CD4-positive, alpha-beta T cell treated with Interleukin-12 subunit alpha and Interleukin-12 subunit beta, for 1 hour (primary cell): ENCODE data around the gene COL26A1.
"Not testable (repeated sequence)": the region's sequence is repeated elsewhere in the genome, so short reads cannot be mapped to it uniquely, and the experiment has no call there.

Experiments
- DNase-seq: peaks from one replicate; pipeline ENCODE4 v3.0.0-alpha.2; 2020

Gene COL26A1

DNA sequence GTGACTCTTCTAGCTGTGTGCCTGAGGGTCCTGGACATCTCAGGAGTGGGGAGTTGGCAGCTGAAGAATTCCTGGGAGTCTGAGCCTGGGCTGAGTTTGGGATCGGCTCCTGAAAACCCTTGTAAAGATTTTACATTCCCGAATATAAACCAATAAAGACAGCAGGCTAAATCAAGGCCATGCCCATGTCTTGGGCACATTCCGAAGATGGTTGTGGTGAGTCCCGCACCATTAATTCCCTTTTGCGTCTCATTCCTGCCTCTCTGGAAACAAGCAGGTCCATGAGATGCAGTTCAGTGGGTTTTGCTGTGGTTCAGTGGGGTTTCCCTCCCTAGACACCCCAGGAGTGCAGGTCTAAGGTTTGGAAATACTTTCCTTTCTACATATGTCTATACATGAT is 90.9 kb downstream of the COL26A1 start:
- no peak for DNase-seq

DNA sequence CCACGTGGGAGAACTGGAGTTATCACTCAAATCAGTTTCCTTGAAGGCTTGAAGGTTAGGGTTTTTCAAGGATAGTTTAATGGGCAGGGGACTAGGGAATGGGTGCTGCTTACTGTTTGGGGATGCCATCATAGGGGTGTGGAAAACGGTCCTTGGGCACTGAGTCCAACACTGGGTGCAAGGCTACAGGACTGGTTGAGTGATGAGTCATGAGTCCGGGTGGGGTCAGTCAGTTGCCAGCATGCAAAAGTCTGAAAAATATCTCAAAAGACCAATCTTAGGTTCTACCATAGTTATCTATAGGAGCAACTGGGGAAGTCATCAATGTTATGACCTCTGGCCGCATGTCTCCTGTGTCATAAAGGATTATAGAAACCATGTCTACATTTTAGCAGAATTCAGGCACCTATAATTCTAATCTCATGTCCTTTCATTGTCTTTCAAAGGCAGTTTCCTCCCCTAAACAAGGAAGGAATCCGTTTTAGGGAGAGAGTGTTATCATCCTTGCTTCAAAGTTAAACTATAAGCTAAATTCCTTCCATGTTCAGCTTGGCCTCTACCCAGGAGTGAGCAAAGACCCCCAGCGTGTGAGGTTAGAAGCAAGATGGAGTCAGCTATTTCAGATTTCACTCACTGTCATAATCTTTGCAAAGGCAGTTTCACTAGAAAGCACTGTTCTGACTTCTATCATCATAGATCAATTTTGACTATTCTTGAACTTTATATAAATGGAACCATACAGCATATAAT is 94.5 kb downstream of the COL26A1 start:
- no peak for DNase-seq

DNA sequence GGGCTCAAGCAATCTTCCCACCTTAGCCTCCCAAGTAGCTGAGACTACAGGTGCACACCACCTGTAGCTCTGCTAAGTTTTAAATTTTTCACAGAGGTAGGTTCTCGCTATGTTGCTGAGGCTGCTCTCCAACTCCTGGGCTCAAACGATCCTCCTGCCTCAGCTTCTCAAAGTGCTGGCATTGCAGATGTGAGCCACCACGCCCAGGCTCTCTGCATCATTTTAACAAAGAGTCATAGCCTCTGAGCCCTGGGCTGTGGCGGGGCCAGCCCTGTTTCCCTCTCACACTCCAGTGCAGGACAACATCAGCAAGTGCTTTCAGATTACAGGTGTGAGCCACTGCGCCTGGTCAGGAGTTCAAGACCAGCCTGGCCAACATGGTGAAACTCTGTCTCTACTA is 102.5 kb downstream of the COL26A1 start:
- no peak for DNase-seq

DNA sequence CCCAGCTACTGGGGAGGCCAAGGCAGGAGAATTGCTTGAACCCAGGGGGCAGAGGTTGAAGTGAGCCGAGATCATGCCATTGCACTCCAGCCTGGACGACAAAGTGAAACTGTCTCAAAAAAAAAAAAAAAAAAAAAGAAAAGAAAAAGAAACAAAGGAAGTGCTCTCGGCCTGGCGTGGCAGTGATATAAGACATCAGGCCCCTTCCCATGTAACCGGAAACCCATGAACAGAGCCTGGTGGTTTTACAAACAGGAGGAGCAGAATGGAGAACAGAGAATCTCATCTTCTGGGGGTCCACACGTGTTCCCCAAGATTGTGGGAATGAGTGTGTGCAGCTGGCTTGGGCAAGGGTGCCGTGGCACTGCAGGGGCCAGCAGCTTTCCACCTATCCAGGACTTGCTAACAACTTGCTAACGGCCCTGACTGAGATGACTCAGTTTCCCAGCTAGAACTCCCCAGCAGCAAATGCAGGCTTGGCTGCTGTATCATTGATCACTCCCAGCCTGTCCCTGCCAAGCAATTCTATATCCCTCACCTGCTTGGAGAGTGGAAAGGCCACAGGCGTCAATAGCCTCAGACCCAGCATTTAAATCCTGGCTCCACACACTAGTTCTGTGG is 103.0 kb downstream of the COL26A1 start:
- no peak for DNase-seq

DNA sequence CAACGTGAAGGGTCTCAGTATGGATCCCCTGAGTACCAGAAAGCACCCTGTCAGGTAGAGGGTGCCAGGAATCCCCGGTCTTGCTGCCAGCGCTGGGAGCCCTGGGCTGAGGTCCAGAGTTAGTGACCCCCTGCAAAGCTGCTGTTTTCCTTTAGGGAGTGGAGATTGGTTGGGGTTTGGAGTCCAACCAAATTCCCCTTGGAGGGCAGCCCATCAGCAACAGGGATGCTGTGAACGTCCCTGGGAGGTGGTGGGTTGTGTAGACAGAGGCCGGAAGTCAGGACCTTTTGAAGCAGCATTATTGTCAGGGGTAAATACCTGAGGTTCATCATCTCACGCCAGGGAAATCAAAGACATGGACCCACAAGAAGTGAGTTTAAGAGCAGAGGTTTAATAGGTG is 104.2 kb downstream of the COL26A1 start:
- no peak for DNase-seq

DNA sequence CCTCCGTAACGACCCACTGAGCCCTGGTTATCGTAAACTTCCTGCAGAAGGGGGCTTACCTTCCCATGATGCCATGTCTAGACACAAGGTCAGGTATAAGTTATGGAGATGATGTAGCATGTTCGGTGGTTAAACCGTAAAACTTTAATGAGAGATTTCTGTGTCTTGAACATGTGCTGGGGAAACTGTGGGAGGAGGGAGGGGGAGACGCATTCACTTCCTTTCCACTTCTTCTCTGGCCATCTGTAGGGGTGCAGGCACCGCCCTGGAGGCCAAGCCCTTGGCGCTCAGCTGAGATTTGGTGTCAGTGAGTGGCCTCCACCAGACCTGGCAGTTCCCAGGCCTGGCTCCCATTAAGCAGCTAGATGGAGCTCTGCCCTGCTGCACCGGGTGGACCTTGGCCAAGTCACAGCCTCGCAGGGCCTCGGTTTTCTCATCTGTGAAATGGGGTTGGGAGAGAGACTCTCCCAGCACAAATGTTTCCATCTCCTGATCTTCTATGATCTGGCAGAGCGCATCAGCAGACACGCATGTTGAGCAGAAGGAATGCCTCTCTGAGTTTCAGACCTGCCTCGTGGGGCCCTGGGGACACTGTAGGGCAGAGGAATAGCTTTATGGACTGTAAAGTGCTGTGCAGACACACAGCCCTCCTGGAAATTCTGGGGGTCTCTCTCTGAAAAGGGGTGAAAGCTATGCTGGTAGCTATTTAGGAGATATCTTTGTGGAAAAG is 106.0 kb downstream of the COL26A1 start:
- no peak for DNase-seq

DNA sequence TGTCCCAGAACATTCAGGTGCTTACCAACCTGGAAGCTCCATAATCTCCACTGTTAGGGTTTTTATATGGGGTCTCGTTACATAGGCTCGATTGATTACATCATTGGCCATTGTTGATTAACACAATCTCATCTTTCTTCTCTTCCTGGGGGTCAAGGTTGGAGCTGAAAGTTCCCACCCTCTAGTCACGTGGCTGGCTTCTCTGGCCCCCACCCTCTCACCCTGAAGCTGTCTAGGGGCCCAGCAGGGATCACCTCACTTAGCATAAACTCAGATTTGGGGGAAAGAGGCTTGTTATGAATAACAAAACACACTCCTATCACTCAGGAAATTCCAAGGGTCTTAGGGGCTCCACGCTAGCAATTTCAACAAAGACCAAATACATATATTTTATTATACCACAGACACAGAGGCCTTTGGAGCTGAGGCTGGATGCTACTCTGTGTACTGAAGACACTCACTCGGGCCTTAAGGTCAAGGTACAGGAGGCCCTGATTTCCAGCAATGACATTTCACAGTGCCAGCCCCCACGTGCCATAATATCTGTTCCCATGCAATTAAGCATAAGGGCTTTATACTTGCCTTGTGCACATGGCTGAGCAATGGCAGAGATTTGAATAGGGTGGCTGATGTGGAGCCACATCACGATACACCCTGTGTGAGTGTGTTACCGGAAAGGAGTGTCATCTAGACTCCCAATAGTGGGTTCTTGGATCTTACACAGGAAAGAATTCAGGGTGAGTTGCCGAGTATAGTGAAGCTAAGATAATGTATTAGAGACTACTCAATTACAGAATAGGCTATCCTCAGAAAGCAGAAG is 108.2 kb downstream of the COL26A1 start:
- DNase-seq: no peak

DNA sequence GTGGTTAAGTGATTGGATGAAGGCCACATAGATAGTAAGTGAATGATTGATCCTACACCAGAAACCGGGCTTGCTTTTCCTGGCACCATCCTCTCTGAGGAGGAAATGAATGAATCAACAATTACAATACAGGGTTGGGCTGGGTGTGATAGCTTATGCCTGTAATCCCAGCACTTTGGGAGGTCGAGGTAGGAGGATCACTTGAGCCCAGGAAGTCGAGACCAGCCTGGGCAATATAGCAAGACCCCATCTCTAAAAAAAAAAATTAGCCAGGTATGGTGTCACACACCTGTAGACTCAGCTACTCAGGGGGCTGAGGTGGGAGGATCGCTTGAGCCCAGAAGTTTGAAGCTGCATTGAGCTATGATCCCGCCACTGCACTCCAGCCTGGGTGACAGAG is 111.5 kb downstream of the COL26A1 start:
- no peak for DNase-seq

DNA sequence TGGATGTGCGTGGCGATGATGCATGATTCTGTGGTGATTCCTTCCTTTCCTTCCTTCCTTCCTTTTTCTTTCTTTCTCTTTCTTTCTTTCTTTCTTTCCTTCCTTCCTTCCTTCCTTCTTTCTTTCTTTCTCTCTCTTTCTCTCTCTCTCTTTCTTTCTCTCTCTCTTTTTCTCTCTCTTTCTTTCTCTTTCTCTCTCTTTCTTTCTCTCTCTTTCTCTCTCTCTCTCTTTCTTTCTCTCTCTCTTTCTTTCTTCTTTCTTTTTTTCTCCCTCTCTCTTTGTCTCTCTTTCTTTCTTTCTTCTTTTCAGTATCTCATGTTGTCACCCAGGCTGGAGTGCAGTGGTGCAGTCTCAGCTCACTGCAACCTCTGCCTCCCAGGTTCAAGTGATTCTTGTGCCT is 113.0 kb downstream of the COL26A1 start:
- DNase-seq: not testable (repeated sequence)

DNA sequence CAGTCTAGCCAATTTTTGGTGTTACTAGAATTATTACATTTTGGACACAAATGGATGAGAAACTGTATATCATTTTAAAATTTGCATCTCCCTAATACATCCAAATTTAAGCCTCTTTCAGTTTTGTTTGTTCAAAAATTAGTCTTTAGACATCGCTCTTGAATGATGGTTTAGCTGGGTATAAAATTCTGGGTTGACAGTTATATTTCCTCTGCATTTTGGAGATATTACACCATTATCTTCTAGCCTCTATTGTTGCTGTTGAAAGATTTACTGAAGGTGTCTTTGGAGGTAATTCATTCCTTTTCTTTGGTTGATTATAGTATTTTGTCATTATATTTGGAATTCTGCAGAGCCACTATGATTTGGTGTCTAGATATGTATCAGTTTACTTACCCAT is 116.5 kb downstream of the COL26A1 start:
- no peak for DNase-seq

DNA sequence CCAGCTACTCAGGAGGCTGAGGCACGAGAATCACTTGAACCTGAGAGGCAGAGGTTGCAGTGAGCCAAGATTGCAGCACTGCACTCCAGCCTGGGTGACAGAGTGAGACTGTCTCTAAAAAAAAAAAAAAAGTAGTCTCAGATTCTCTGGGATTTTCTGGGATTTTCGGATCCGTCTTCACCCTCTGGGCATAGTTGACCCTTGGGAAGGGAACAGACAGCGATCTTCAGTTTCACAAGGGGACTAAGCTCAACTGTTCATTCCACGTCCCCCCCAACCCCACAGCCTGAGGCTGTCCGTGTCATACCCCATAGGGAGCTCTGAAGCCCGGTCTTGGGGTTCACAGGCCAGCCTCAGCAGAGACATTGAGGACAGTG is 123.4 kb downstream of the COL26A1 start:
- not testable (repeated sequence) for DNase-seq

DNA sequence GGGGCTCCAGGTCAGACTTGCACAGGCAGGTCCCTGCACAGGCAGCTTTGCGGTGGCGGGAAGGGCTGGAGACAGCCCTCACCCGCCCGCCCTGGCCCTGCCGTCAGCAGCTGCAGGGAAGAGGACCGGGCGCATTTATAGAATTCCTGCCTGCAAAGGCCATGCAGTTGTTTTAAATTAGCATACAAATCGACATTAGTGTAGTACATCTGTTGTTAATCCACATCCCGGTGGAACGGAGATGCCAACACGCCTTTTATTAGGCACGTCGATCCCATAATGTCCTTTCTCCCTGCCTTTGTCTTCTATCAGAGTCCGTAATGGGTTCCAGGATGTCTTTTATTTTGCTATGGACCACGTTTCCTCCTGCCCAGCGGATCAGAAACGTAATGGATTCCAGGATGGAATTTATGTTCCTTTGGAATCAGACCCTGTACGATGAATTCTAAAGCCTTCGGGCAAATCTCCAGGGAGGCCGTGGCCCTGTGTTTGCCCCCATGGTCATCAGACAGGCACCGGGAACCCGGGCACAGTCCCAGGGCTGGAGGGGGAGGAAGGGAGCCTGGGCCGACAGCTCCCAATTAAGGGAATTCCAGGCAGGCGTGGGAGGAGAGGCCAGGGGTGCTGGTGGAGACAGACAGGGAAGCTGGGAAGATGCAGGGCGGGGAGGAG is 123.9 kb downstream of the COL26A1 start:
- no peak for DNase-seq

DNA sequence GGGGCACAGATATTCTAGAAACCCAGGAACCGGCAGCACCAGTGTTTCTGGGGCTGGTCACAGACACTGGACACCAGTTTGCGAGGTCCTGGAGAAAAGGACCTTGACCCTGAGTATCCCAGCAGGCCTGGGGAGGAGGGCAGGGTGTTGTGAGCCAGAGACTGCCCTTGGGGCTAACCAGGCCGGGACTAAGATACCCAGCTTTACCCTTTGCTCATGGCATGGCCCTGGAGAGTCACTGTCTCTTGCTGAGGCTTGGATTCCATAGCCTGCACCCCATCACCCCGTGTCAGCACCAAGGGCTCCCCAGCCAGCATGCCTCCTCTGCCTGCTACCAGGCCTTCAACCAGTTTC is 124.4 kb downstream of the COL26A1 start:
- no peak for DNase-seq

DNA sequence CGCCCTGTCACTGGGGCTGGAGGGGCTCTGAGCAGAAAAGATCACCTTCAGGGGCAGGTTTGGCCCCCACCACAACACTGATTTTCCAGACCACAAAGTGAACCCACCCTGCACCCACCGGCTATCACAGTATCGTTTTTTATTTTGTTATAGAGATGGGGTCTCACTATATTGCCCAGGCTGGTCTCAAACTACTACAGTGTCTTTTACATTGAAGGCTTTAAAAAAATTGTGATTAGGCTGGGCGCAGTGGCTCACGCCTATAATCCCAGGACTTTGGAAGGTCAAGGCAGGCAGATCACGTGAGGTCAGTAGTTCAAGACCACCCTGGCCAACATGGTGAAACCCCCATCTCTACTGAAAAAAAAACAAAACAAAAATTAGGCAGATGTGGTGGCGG is 125.1 kb downstream of the COL26A1 start:
- DNase-seq: no peak

DNA sequence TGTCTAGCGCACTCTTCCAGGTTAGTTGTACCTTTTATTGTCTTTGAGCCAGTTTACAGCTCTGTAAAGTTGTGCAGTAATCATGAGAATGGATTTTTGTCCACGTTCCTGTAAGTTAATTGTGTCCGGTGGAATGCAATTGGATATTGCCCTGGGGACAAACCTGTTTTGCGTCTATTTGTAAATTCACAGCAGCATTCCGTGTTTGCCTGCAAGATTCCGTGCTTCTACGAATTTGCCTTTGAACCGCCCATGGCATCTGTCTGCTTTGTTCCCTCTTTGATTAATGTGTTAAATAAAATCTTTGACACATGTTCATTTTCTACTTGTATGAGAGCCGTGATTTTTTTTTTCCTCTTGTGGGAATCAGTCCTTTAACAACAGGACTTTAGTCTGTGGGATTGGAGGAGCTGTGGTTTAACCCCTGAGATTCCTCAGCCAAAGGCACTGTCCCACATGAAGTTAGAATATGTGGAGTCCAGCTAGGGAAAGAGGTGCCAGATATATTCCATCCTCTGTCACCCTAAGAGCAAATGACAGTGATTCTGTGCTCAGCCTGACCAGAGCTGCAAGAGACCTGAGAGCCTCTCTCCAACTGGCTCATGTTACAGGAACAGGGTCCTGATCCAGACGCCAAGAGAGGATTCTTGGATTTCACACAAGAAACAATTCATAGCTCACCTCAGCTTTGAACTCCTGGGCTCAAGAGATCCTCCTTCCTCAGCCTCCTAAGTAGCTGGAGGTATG is 126.3 kb downstream of the COL26A1 start:
- no peak for DNase-seq

DNA sequence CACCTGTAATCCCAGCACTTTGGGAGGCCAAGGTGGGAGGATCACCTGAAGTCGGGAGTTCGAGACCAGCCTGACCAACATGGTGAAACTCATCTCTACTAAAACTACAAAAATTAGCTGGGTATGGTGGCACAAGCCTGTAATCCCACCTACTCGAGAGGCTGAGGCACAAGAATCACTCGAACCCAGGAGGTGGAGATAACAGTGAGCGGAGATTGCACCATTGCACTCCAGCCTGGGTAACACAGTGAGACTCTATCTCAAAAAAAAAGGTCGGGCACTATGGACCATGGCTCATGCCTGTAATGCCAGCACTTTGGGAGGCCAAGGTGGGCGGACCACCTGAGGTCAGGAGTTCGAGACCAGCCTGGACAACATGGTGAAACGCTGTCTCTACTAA is 127.8 kb downstream of the COL26A1 start:
- not testable (repeated sequence) for DNase-seq

DNA sequence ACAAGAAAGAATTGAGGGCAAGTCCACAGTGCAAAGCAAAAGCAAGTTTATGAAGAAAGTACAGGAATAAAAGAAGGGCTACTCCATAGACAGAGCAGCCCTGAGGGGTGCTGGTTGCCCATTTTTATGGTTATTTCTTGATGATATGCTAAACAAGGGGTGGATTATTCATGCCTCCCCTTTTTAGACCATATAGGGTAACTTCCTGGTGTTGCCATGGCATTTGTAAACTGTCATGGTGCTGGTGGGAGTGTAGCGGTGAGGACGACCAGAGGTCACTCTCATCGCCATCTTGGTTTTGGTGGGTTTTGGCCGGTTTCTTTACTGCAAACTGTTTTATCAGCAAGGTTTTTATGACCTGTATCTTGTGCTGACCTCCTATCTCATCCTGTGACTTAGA is 128.8 kb downstream of the COL26A1 start:
- DNase-seq: not testable (repeated sequence)

DNA sequence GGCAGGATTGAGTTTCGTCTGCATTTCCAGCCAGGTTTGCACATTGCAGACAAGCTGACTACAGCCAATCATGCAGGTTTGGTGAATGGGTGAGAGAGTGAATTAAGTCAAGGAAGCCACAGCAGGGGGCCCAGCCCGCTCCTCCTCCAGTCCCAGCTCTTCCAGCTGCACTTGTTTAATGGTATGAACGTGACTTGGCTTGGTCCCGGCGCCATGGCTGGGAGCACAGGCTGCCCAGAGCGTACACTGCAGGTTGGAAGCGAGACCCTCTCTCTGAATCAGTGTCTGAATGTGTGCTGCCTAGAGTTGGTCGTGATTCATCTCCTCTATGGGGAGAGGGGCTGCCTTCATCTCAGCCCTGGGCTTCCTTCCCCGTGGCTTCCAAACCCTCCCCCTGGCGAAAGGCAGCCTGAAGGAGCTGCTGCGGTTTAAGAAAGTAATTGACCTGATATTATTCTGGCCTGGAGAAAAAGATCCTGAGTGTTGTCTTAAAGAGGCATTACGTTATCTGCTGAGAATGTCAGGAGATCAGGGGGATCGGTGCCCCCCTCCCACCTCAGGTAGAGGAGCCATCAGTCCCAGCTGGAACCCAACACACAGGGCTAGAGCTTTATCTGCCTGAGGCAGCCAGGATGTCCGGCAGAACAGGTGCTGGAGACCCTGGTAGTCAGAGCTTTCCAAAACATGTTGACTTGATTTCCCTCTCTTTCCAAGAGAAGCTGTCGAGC is 132.1 kb downstream of the COL26A1 start:
- no peak for DNase-seq

DNA sequence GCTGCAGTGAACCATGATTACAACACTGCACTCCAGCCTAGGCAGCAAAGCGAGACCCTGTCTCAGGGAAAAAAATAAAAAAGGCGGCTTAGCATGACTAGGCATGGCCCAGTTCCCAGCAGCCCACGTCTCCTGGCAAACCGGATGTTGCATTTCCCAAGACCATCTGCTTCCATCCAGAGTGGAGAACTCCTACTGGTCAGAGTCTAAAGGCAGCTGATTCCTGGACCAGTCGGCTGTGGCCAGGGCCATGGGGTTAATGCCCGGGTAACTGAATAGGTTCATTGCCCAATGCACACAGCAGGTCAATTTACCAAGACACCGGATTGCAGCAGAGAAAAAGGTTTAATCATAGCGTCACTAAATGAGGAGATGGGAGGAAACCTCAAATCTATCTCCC is 133.3 kb downstream of the COL26A1 start:
- DNase-seq: no peak

DNA sequence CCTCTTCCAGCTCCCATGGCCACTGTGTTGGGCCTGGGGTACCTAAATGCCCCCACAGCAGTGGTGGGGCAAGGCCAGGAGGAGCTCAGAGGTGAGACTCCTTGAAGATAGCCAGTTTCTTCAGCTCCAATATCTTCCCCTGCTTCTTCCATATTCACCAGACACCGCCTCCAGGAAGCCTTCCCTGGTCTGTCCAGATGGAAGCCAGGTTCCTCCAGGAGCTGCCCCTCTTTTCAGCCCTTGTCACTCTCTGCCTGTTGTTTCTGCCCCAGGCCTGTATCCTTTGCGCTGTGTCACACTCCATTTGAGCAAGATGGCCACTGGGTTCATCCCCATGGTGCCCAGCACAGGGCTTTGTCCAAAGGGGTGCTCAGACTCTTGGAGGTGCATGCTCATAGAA is 138.7 kb downstream of the COL26A1 start:
- DNase-seq: no peak

DNA sequence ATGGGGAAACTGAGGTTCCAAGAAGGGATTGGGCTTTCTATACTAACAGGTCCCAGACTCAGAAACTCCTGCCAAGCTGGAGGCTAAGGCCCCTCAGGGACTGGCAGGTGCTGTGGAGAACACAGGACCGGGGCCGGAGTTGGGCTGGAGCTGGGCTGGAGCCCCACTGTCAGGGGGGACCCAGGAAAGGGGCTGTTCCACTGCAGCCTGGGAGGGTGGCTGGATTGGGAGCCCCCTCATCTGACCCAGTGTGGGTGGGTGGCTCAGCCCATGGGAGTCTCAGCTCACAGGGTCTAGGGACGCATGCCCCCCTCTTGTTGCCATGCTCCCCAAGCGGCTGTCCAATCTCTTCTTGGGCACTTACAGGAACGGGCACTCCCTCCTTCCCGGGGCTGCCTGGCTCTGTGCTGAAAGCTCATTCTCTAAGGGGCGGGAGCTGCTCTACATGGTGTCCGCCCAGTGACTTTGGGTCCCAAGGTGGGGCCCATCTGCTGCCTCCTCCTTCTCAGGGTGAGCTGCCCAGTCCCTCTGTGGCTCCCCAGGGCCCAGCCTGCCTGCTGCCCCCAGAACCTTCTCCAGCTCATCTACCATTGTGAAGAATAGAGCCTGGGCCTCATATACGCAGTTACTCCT is 139.9 kb downstream of the COL26A1 start:
- DNase-seq: no peak
